HCT116 (cell line): ENCODE results near the gene RAMP3. TPM values are rescaled to one million over a fixed set of nuclear protein-coding genes. Genes with fewer than 3 reads are reported as not detected.

Source experiments
- ATAC-seq: fragments of 200-7000 bp; cut with Tn5 transposase; 2 replicates; pipeline ENCODE4 v1.9.1; 2020; ENCODE audit warnings: mild to moderate bottlenecking, moderate library complexity
- BruUV-seq: library from RNA; stranded (reverse); fragments of 400-500 nt; replicated peaks from 2 replicates; lab custom pipeline; 2021; lab: Mats Ljungman, UMichigan
- CTCF ChIA-PET: fragments of 300-600 bp; sonication (Branson Sonifier 250); formaldehyde crosslinking; loops from one replicate; lab custom pipeline; 2021; ENCODE audit warnings: antibody characterized with exemption; lab: Charles Lee
- POLR2A ChIA-PET: fragments of 300-600, 350-600 bp; sonication (Branson Sonifier 250); formaldehyde crosslinking; loops from one replicate; lab custom pipeline; 2021; ENCODE audit warnings: antibody characterized with exemption; lab: Charles Lee
- RAD21 ChIA-PET, 2 experiments: fragments of 300-600 bp; sonication (Branson Sonifier 250); formaldehyde crosslinking; loops; one replicate each; lab custom pipeline; 2023; ENCODE audit warnings: low total read pairs in 2 of 2; ENCODE audit not compliant: uncharacterized antibody in 2 of 2, unreplicated experiment in 2 of 2, low non-redundant PET in 1 of 2; lab: Charles Lee
- DNase-seq: peaks from one replicate; pipeline ENCODE4 v3.0.0-alpha.2; 2010; ENCODE audit warnings: low read depth, low spot score
- H2AFZ ChIP-seq: fragments of 200-600 bp; shearing (Covaris generic), sonication (generic); 2 replicates; pipeline ENCODE4 v1.6.1; 2017; ENCODE audit warnings: low read depth, mixed run types, mixed read lengths, antibody characterized with exemption, low read length; ENCODE audit not compliant: poor library complexity, severe bottlenecking
- H3K27ac ChIP-seq: 2 replicates; pipeline ENCODE4 v1.5.1; 2012; ENCODE audit warnings: low read depth, low read length
- H3K27me3 ChIP-seq: fragments of 200-600 bp; sonication (generic); 2 replicates; pipeline ENCODE4 v1.6.1; 2016; ENCODE audit warnings: mixed run types, low read length, mixed read lengths; ENCODE audit not compliant: insufficient read depth
- H3K36me3 ChIP-seq, 2 experiments: fragments of 200-500 bp in 1 of 2; fragments of 200-600 bp in 1 of 2; sonication (Bioruptor generic) in 1 of 2; sonication (generic) in 1 of 2; 2 replicates each; pipeline versions ENCODE4 v1.5.1 to v1.6.1; 2014 to 2016; ENCODE audit warnings: low read length in 2 of 2, inconsistent platforms in 1 of 2, mixed read lengths in 1 of 2, mixed run types in 1 of 2; ENCODE audit not compliant: insufficient read depth in 2 of 2, control insufficient read depth in 1 of 2
- H3K4me1 ChIP-seq, 2 experiments: fragments of 200-600 bp in 1 of 2; sonication (generic) in 1 of 2; 2 replicates each; pipeline versions ENCODE4 v1.5.1 to v1.6.1; 2012 to 2017; ENCODE audit warnings: low read length in 2 of 2, inconsistent platforms in 1 of 2, mild to moderate bottlenecking in 1 of 2, mixed read lengths in 1 of 2, mixed run types in 1 of 2, moderate library complexity in 1 of 2; ENCODE audit not compliant: insufficient read depth in 2 of 2, control insufficient read depth in 1 of 2
- H3K4me2 ChIP-seq: fragments of 200-600 bp; sonication (generic); 2 replicates; pipeline ENCODE4 v1.6.1; 2017; ENCODE audit warnings: mixed run types, low read length, mixed read lengths
- H3K4me3 ChIP-seq, 2 experiments: fragments of 200-600 bp in 1 of 2; sonication (generic) in 1 of 2; replicated peaks in 1 of 2; 2 replicates each; pipeline ENCODE4 v1.5.1; 2011 to 2016; ENCODE audit warnings: low read length in 2 of 2, control low read depth in 1 of 2, low read depth in 1 of 2, mild to moderate bottlenecking in 1 of 2, mixed read lengths in 1 of 2, mixed run types in 1 of 2
- H3K79me2 ChIP-seq: fragments of 200-600 bp; sonication (generic); 2 replicates; pipeline ENCODE4 v1.6.1; 2017; ENCODE audit warnings: mild to moderate bottlenecking, mixed run types, low read length, moderate library complexity, mixed read lengths; ENCODE audit not compliant: insufficient read depth
- H3K9ac ChIP-seq: fragments of 200-600 bp; sonication (generic); 2 replicates; pipeline ENCODE4 v1.6.1; 2016; ENCODE audit warnings: low read length, mixed read lengths
- H3K9me2 ChIP-seq: fragments of 200-600 bp; sonication (generic), shearing (Covaris generic); 2 replicates; pipeline ENCODE4 v1.6.1; 2017; ENCODE audit warnings: mixed run types, mild to moderate bottlenecking, moderate library complexity; ENCODE audit not compliant: insufficient read depth
- H3K9me3 ChIP-seq, 2 experiments: fragments of 200-500 bp in 1 of 2; fragments of 200-600 bp in 1 of 2; sonication (Bioruptor generic) in 1 of 2; sonication (generic) in 1 of 2; 2 replicates each; pipeline ENCODE4 v1.6.1; 2014 to 2017; ENCODE audit warnings: low read length in 2 of 2, mixed read lengths in 2 of 2, inconsistent platforms in 1 of 2, low read depth in 1 of 2, mild to moderate bottlenecking in 1 of 2, mixed run types in 1 of 2, moderate library complexity in 1 of 2; ENCODE audit not compliant: control insufficient read depth in 1 of 2, insufficient read depth in 1 of 2
- H4K20me1 ChIP-seq: fragments of 200-600 bp; sonication (generic), shearing (Covaris generic); 2 replicates; pipeline ENCODE4 v1.6.1; 2017; ENCODE audit warnings: mixed run types, mild to moderate bottlenecking, moderate library complexity; ENCODE audit not compliant: insufficient read depth
- CBX3 ChIP-seq: IDR thresholded peaks from 2 replicates; pipeline ENCODE4 v1.6.1; 2012; ENCODE audit warnings: low read depth
- CEBPB ChIP-seq: IDR thresholded peaks from 2 replicates; pipeline ENCODE4 v1.6.1; 2012; ENCODE audit warnings: low read depth
- ELF1 ChIP-seq: IDR thresholded peaks from 2 replicates; pipeline ENCODE4 v1.6.1; 2012; ENCODE audit warnings: low read depth, borderline replicate concordance
- EZH2 ChIP-seq: fragments of 200-600 bp; sonication (generic); IDR thresholded peaks from 2 replicates; pipeline ENCODE4 v1.6.1; 2017; ENCODE audit warnings: antibody characterized with exemption, mixed run types
- FOSL1 ChIP-seq: IDR thresholded peaks from 2 replicates; pipeline ENCODE4 v1.6.1; 2012; ENCODE audit warnings: low read depth
- POLR2A ChIP-seq: IDR thresholded peaks from 2 replicates; pipeline ENCODE4 v1.7.0; 2011; ENCODE audit warnings: borderline replicate concordance; ENCODE audit not compliant: insufficient read depth, insufficient read length; ENCODE audit errors: extremely low read depth
- RAD21 ChIP-seq: IDR thresholded peaks from 2 replicates; pipeline ENCODE4 v1.6.1; 2012; ENCODE audit warnings: low read depth, mild to moderate bottlenecking
- SIN3A ChIP-seq: IDR thresholded peaks from 2 replicates; pipeline ENCODE4 v1.6.1; 2012; ENCODE audit warnings: low read depth
- SP1 ChIP-seq: IDR thresholded peaks from 2 replicates; pipeline ENCODE4 v1.6.1; 2012; ENCODE audit warnings: low read depth
- SRF ChIP-seq: IDR thresholded peaks from 2 replicates; pipeline ENCODE4 v1.6.1; 2012; ENCODE audit warnings: low read depth
- ZFX ChIP-seq: fragments of 450-650 bp; IDR thresholded peaks from 2 replicates; pipeline ENCODE4 v1.6.1; 2017
- intact Hi-C: fragments of 100-400 bp; cut with micrococcal nuclease; formaldehyde crosslinking; loops from 2 replicates; pipeline ENCODE4 v1.10.0; 2022
- total RNA-seq: library from RNA; stranded (reverse); gene quantifications from one replicate; pipeline ENCODE4 v1.2.1, GENCODE V29; 2021; ENCODE audit not compliant: unreplicated experiment
- TF ChIP-seq, protein P1 (sequence below): IDR thresholded peaks from 2 replicates; pipeline ENCODE4 v1.6.1; 2012
- TF ChIP-seq, protein P2 (sequence below): IDR thresholded peaks from 2 replicates; pipeline ENCODE4 v1.6.1; 2011; ENCODE audit warnings: mild to moderate bottlenecking, low read length, moderate library complexity; ENCODE audit not compliant: insufficient replicate concordance; ENCODE audit errors: extremely low read depth
- TF ChIP-seq, protein P3 (sequence below), 3 experiments: fragments of 200-600 bp in 1 of 3; sonication (generic) in 1 of 3; IDR thresholded peaks in 2 of 3; conservative IDR thresholded peaks in 1 of 3; 2 replicates each; pipeline ENCODE4 v1.5.1; 2012 to 2017; ENCODE audit warnings: low read depth in 2 of 3, low read length in 2 of 3, antibody characterized with exemption in 1 of 3, borderline replicate concordance in 1 of 3, control low read depth in 1 of 3, mild to moderate bottlenecking in 1 of 3, mixed read lengths in 1 of 3, mixed run types in 1 of 3, moderate library complexity in 1 of 3; ENCODE audit not compliant: insufficient read depth in 1 of 3

Gene RAMP3
- total RNA-seq, 1 experiment from 2014 or later = not detected

DNA sequence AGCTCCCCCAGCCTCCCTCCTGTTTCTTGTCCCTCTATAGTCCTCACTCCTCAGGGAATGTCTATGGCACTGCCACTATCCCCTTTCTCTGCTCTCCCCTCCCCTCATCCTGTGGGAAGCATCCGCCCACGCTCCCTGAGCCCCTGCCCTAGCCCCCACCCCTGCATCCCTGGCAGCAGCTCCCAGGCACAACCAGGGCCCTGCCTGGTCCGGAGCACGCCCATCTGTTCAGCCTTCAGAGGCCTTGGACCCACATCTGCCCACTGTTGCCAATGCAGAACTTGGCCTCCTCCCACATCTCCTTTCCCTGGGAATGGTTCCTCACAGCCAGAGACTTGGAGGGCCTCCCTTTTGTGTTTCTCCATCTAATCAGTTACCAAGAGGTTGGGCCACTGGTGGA, 25.7 kb upstream of the RAMP3 start:
- H3K4me3 ChIP-seq = no peak overlapping the region
- ATAC-seq = no peak
- BruUV-seq = no TSS peak
- H3K79me2 ChIP-seq = no peaks in the 10 kb centered on the region
- H2AFZ ChIP-seq = no peak overlapping the region
- intact Hi-C loops = no loop called here
- H3K4me1 ChIP-seq = no peaks in the 10 kb centered on the region
- ChIA-PET CTCF (interaction anchor here (1.3 kb wide), 1 partner anchor 158 kb away, joined by 3 read pairs; no protein-coding TSS in a partner anchor), POLR2A (no interaction called here), RAD21 (no interaction called here)
- no peaks in the 10 kb centered on the region for H4K20me1 ChIP-seq
- no peaks in the 10 kb centered on the region for H3K9me2 ChIP-seq
- no peak overlapping the region for H3K27ac ChIP-seq
- H3K9ac ChIP-seq = no peak overlapping the region
- H3K4me2 ChIP-seq = no peak overlapping the region
- H3K27me3 ChIP-seq = no peaks in the 10 kb centered on the region
- no peaks in the 10 kb centered on the region for H3K9me3 ChIP-seq
- DNase-seq = no peak
- H3K36me3 ChIP-seq = no peaks in the 10 kb centered on the region
- no peak for TF ChIP-seq RAD21
- TF ChIP-seq EZH2 = no peak
- no peak for TF ChIP-seq CBX3
- TF ChIP-seq, protein P1, sequence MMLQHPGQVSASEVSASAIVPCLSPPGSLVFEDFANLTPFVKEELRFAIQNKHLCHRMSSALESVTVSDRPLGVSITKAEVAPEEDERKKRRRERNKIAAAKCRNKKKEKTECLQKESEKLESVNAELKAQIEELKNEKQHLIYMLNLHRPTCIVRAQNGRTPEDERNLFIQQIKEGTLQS = no peak
- TF ChIP-seq, protein P2, sequence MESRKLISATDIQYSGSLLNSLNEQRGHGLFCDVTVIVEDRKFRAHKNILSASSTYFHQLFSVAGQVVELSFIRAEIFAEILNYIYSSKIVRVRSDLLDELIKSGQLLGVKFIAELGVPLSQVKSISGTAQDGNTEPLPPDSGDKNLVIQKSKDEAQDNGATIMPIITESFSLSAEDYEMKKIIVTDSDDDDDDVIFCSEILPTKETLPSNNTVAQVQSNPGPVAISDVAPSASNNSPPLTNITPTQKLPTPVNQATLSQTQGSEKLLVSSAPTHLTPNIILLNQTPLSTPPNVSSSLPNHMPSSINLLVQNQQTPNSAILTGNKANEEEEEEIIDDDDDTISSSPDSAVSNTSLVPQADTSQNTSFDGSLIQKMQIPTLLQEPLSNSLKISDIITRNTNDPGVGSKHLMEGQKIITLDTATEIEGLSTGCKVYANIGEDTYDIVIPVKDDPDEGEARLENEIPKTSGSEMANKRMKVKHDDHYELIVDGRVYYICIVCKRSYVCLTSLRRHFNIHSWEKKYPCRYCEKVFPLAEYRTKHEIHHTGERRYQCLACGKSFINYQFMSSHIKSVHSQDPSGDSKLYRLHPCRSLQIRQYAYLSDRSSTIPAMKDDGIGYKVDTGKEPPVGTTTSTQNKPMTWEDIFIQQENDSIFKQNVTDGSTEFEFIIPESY = no peak
- TF ChIP-seq FOSL1 = no peak
- TF ChIP-seq, protein P3, sequence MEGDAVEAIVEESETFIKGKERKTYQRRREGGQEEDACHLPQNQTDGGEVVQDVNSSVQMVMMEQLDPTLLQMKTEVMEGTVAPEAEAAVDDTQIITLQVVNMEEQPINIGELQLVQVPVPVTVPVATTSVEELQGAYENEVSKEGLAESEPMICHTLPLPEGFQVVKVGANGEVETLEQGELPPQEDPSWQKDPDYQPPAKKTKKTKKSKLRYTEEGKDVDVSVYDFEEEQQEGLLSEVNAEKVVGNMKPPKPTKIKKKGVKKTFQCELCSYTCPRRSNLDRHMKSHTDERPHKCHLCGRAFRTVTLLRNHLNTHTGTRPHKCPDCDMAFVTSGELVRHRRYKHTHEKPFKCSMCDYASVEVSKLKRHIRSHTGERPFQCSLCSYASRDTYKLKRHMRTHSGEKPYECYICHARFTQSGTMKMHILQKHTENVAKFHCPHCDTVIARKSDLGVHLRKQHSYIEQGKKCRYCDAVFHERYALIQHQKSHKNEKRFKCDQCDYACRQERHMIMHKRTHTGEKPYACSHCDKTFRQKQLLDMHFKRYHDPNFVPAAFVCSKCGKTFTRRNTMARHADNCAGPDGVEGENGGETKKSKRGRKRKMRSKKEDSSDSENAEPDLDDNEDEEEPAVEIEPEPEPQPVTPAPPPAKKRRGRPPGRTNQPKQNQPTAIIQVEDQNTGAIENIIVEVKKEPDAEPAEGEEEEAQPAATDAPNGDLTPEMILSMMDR (IDR thresholded peaks at IDR 0.05 in 2 of 3, conservative IDR thresholded peaks at IDR 0.05 in 1 of 3; ENCODE audit: borderline replicate concordance in 1 of 3, insufficient read depth in 1 of 3, low read depth in 2 of 3, low read length in 2 of 3) = no peak
- no peak for TF ChIP-seq CEBPB
- no peak for TF ChIP-seq POLR2A
- no peak for TF ChIP-seq ELF1
- TF ChIP-seq SP1 = no peak
- TF ChIP-seq SRF = no peak
- no peak for TF ChIP-seq SIN3A
- TF ChIP-seq ZFX = no peak
